CD14-positive monocyte (primary cell): Measurements from ENCODE around the gene TTC23L. TPM values are rescaled to one million over a fixed set of nuclear protein-coding genes. Genes with fewer than 3 reads are reported as not detected.

Experiments used
- DNase-seq, 3 donors: peaks; one replicate each; pipeline ENCODE4 v3.0.0-alpha.2; 2011 to 2022
- H2AFZ ChIP-seq: 2 replicates; pipeline ENCODE4 v1.6.0; 2012; ENCODE audit warnings: mild to moderate bottlenecking, low read depth, low read length, inconsistent platforms; ENCODE audit not compliant: insufficient read depth, poor library complexity, severe bottlenecking
- H3K27ac ChIP-seq, 2 donors: 1 replicate in 1 of 2; 2 replicates in 1 of 2; pipeline ENCODE4 v1.5.1; 2012 to 2013; ENCODE audit warnings: low read length in 2 of 2, control low read depth in 1 of 2, inconsistent platforms in 1 of 2, low read depth in 1 of 2, mild to moderate bottlenecking in 1 of 2
- H3K27me3 ChIP-seq, 2 donors: one replicate each; pipeline versions ENCODE4 v1.6.0 to v1.6.1; 2011 to 2013; ENCODE audit warnings: low read length in 2 of 2; ENCODE audit not compliant: control insufficient read depth in 2 of 2, insufficient read depth in 2 of 2
- H3K36me3 ChIP-seq, 2 donors: replicated peaks in 1 of 2; 1 replicate in 1 of 2; 2 replicates in 1 of 2; pipeline versions ENCODE4 v1.5.1 to v1.6.1; 2012 to 2013; ENCODE audit warnings: low read length in 2 of 2, control low read depth in 1 of 2, inconsistent platforms in 1 of 2, mild to moderate bottlenecking in 1 of 2; ENCODE audit not compliant: insufficient read depth in 2 of 2, control insufficient read depth in 1 of 2
- H3K4me1 ChIP-seq, 2 donors: 1 replicate in 1 of 2; 2 replicates in 1 of 2; pipeline versions ENCODE4 v1.5.1 to v1.6.1; 2012 to 2013; ENCODE audit warnings: low read length in 2 of 2, control low read depth in 1 of 2, inconsistent platforms in 1 of 2, mild to moderate bottlenecking in 1 of 2, moderate library complexity in 1 of 2; ENCODE audit not compliant: insufficient read depth in 2 of 2, control insufficient read depth in 1 of 2
- H3K4me2 ChIP-seq: replicated peaks from 2 replicates; pipeline ENCODE3; 2012; ENCODE audit warnings: low read length, moderate library complexity, mild to moderate bottlenecking; ENCODE audit not compliant: poor library complexity, severe bottlenecking; ENCODE audit errors: extremely low read depth
- H3K4me3 ChIP-seq, 3 experiments: fragments of 200-600 bp in 1 of 3; sonication (generic) in 1 of 3; replicated peaks in 1 of 3; 1 replicate in 2 of 3; 2 replicates in 1 of 3; pipeline ENCODE4 v1.5.1; 2011 to 2013; ENCODE audit warnings: low read length in 3 of 3, mild to moderate bottlenecking in 3 of 3, control low read depth in 2 of 3, low read depth in 2 of 3, inconsistent platforms in 1 of 3, moderate library complexity in 1 of 3
- H3K79me2 ChIP-seq: 2 replicates; pipeline ENCODE4 v1.6.0; 2012; ENCODE audit warnings: mild to moderate bottlenecking, control low read depth, inconsistent platforms, low read length, moderate library complexity; ENCODE audit not compliant: insufficient read depth
- H3K9ac ChIP-seq: 2 replicates; pipeline ENCODE4 v1.6.0; 2017; ENCODE audit warnings: low read length, mild to moderate bottlenecking; ENCODE audit not compliant: insufficient read depth, poor library complexity, severe bottlenecking
- H3K9me3 ChIP-seq, 2 donors: replicated peaks in 1 of 2; 1 replicate in 1 of 2; 2 replicates in 1 of 2; pipeline versions ENCODE4 v1.5.1 to v1.6.1; 2012 to 2013; ENCODE audit warnings: low read length in 2 of 2, control low read depth in 1 of 2; ENCODE audit not compliant: control insufficient read depth in 1 of 2, insufficient read depth in 1 of 2
- H4K20me1 ChIP-seq: 2 replicates; pipeline ENCODE4 v1.6.0; 2012; ENCODE audit warnings: mild to moderate bottlenecking, low read length, control low read depth, moderate library complexity; ENCODE audit not compliant: insufficient read depth
- H3K27ac Mint-ChIP-seq, 7 donors: one replicate each; pipeline ENCODE4 v1.8.0; 2020; ENCODE audit warnings: mild to moderate bottlenecking in 7 of 7, mixed read lengths in 7 of 7, moderate library complexity in 6 of 7, inconsistent platforms in 2 of 7
- H3K27me3 Mint-ChIP-seq, 3 donors: one replicate each; pipeline ENCODE4 v1.8.0; 2021 to 2022; ENCODE audit warnings: low read depth in 3 of 3, mild to moderate bottlenecking in 3 of 3, mixed read lengths in 3 of 3, moderate library complexity in 3 of 3, inconsistent platforms in 1 of 3
- H3K36me3 Mint-ChIP-seq, 2 donors: one replicate each; pipeline ENCODE4 v1.8.0; 2020; ENCODE audit warnings: mixed read lengths in 2 of 2, inconsistent platforms in 1 of 2, mild to moderate bottlenecking in 1 of 2
- H3K4me1 Mint-ChIP-seq: one replicate; pipeline ENCODE4 v1.8.0; 2020; ENCODE audit warnings: mild to moderate bottlenecking, mixed read lengths
- H3K4me3 Mint-ChIP-seq, 2 donors: one replicate each; pipeline ENCODE4 v1.8.0; 2020; ENCODE audit warnings: mild to moderate bottlenecking in 2 of 2, mixed read lengths in 2 of 2, moderate library complexity in 1 of 2
- H3K9me3 Mint-ChIP-seq, 7 donors: one replicate each; pipeline ENCODE4 v1.8.0; 2020 to 2022; ENCODE audit warnings: mixed read lengths in 7 of 7, mild to moderate bottlenecking in 6 of 7, moderate library complexity in 6 of 7, inconsistent platforms in 2 of 7
- CTCF ChIP-seq: fragments of 200-600 bp; IDR thresholded peaks from one replicate; pipeline ENCODE4 v1.8.0; 2022; ENCODE audit warnings: antibody characterized with exemption, mild to moderate bottlenecking
- WGBS: methylation state at CpG from one replicate; pipeline ENCODE4 v1.1.5; 2013; ENCODE audit warnings: missing lambda C conversion rate; ENCODE audit not compliant: insufficient coverage; 5-methylcytosine and 5-hydroxymethylcytosine counted together
- intact Hi-C, 2 donors: fragments of 100-400 bp; cut with micrococcal nuclease; formaldehyde crosslinking; loops; one replicate each; pipeline versions ENCODE4 v1.15.0 to v1.15.1; 2023
- polyA plus RNA-seq, 3 donors: library from polyadenylated mRNA; depleted of rRNA in 1 of 3; unstranded in 2 of 3; stranded (reverse) in 1 of 3; fragments of 300-500 nt in 2 of 3; fragments of >200 nt in 1 of 3; fragmentation: Illumina TruSeq in 2 of 3; gene quantifications; 1 replicate in 2 of 3; 2 replicates in 1 of 3; pipeline ENCODE4 v1.2.3, GENCODE V29; 2012 to 2021

Gene TTC23L
- polyA plus RNA-seq, 3 donors: not detected

DNA sequence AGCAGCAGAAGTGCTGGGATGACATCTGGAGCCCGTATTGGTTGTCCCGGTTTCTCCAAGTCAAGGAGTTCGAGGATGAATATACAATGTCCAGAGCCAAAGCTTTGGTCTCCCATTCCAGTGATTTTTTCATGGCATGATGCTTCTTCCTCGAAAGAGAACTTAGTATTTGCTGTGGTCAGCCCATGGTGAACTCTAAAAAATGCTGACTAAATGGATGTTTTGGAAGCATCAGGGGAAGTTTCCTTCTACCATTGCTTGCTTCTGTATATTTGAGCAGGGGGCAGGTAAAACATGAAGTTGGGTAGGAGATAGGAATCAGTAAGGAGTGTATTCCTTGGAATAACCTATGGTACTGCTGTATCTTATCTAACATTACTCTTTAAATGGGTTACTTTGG, 8.6 kb downstream of the TTC23L start:
- Histone ChIP-seq H2AFZ (no peak overlapping the region), H3K79me2 (no peaks in the 10 kb centered on the region), H3K4me2 (no peak overlapping the region), H4K20me1 (no peaks in the 10 kb centered on the region), H3K4me3 (no peak overlapping the region), H3K27ac (no peak overlapping the region), H3K4me1 (no peaks in the 10 kb centered on the region), H3K36me3 (no peaks in the 10 kb centered on the region), H3K27me3 (no peaks in the 10 kb centered on the region), H3K9me3 (no peaks in the 10 kb centered on the region), H3K9ac (no peak overlapping the region)
- intact Hi-C loops: no loop called here
- Mint-ChIP-seq H3K27ac (no peak overlapping the region), H3K4me1 (no peaks in the 10 kb centered on the region), H3K36me3 (no peaks in the 10 kb centered on the region), H3K27me3 (peaks cover 0 to 7% (median 1%) of the 10 kb centered on the region in 3 donors), H3K9me3 (peaks cover 0 to 5% (median 1%) of the 10 kb centered on the region in 7 donors), H3K4me3 (no peak overlapping the region)
- no peak for DNase-seq
- TF ChIP-seq CTCF: no peak
- 90% methylated on average over 4 of the region's 4 CpGs for WGBS

DNA sequence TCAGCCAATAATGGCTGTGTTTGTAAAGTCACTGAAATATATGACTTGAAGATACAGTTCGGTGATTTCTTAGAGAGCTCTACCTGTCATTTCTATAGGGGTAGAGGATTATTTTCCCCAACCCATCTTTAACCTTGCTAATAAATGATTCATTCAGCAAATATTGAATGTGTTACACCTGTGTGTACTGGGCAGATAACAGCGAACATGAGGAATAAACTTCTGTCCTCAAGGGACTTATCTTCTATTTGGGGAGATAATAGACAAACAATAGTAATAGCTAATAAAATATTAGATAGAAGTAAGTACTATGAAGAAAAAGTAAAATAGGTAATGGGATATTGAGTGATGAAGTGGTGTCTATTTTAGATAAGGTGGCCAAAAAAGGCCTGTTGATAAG, 9.3 kb downstream of the TTC23L start:
- Mint-ChIP-seq H3K9me3 (peaks cover under 1 to 9% (median 3%) of the 10 kb centered on the region in 7 donors), H3K27ac (no peak overlapping the region), H3K4me1 (no peaks in the 10 kb centered on the region), H3K36me3 (no peaks in the 10 kb centered on the region), H3K4me3 (no peak overlapping the region), H3K27me3 (peaks cover 0 to 7% (median 1%) of the 10 kb centered on the region in 3 donors)
- intact Hi-C loops: no loop called here
- H3K9me3 ChIP-seq: no peaks in the 10 kb centered on the region
- H3K4me2 ChIP-seq: no peak overlapping the region
- no peaks in the 10 kb centered on the region for H3K36me3 ChIP-seq
- no peaks in the 10 kb centered on the region for H3K4me1 ChIP-seq
- WGBS: no CpG with 5 or more reads among the region's 2 CpGs
- H3K27ac ChIP-seq: no peak overlapping the region
- no peak overlapping the region for H3K4me3 ChIP-seq
- no peak overlapping the region for H3K9ac ChIP-seq
- no peaks in the 10 kb centered on the region for H3K79me2 ChIP-seq
- no peak overlapping the region for H2AFZ ChIP-seq
- no peak for DNase-seq
- H3K27me3 ChIP-seq: no peaks in the 10 kb centered on the region
- no peaks in the 10 kb centered on the region for H4K20me1 ChIP-seq
- no peak for TF ChIP-seq CTCF
